Measurements from ENCODE around the gene PNPLA7. TPM values are rescaled to one million over a fixed set of nuclear protein-coding genes. Genes with fewer than 3 reads are reported as not detected.

Gene PNPLA7
- total and polyA plus RNA-seq, 2 of the 4 experiments (the other 2 are of a cell fraction): under 0.01 to 0.89 TPM

- in situ Hi-C loops (cut with MboI; ENCODE audit: low sequenced_read_pairs): no loop called here
- Histone ChIP-seq H4K91ac (ENCODE audit: insufficient read depth, low read depth, low read length) (no peak overlapping the region), H3K27ac (ENCODE audit: insufficient read depth, low read length) (no peak overlapping the region), H4K20me1 (ENCODE audit: insufficient read depth, low read length) (peaks cover 4% of the 10 kb centered on the region; the same call in 1 of the 2 replicates), H3K56ac (ENCODE audit: extremely low read depth, insufficient read depth, low read length) (no peak overlapping the region), H2AFZ (replicated peaks; ENCODE audit: low read length, poor library complexity) (no peak overlapping the region), H3K79me1 (ENCODE audit: low read depth in 1 of 2, low read length in 2 of 2) (peaks cover 31 to 42% of the 10 kb centered on the region in 2 experiments), H3K9me3 (ENCODE audit: control insufficient read depth, insufficient read depth, low read length) (no peaks in the 10 kb centered on the region), H3K14ac (replicated peaks; ENCODE audit: low read depth, low read length) (no peak overlapping the region), H2BK15ac (ENCODE audit: low read depth, low read length) (no peak overlapping the region), H2AK9ac (replicated peaks; ENCODE audit: low read depth, low read length, poor library complexity) (no peak overlapping the region), H3K9me1 (ENCODE audit: insufficient read depth, low read length) (peaks cover 7% of the 10 kb centered on the region), H3K27me3 (ENCODE audit: control insufficient read depth, insufficient read depth, low read length) (no peaks in the 10 kb centered on the region), H2BK120ac (ENCODE audit: low read depth, low read length) (no peak overlapping the region), H3K9ac (ENCODE audit: low read depth, low read length) (no peak overlapping the region), H2AK5ac (ENCODE audit: low read depth, low read length) (no peak overlapping the region), H3K23ac (ENCODE audit: low read depth, low read length) (no peak overlapping the region), H3K4me1 (ENCODE audit: control insufficient read depth, insufficient read depth, low read length) (no peaks in the 10 kb centered on the region), H4K5ac (ENCODE audit: low read depth, low read length) (no peak overlapping the region), H3K4me2 (ENCODE audit: low read depth, low read length) (no peak overlapping the region), H2BK5ac (ENCODE audit: low read depth, low read length, poor library complexity, severe bottlenecking) (peak overlapping the region; percentile 54), H3K4me3 (ENCODE audit: insufficient read depth, low read depth, low read length) (no peak overlapping the region), H3K36me3 (ENCODE audit: control insufficient read depth, insufficient read depth, low read length) (peaks cover 33% of the 10 kb centered on the region), H4K8ac (ENCODE audit: low read depth in 2 of 2, low read length in 2 of 2) (no peak overlapping the region), H3K18ac (ENCODE audit: low read depth, low read length) (no peak overlapping the region), H2BK20ac (ENCODE audit: low read depth, low read length) (no peak overlapping the region), H3K4ac (ENCODE audit: low read depth, low read length) (no peak overlapping the region)
- ATAC-seq (ENCODE audit: low read depth) (no peak), DNase-seq (no peak)
- CTCF ChIA-PET: no interaction called here
- dilution Hi-C loops (cut with HindIII; ENCODE audit: low sequenced_read_pairs, unreplicated experiment): no loop called here
- no TSS peak for BruUV-seq (replicated peaks)
- no peak for TF ChIP-seq USF2 (IDR thresholded peaks at IDR 0.05; ENCODE audit: low read depth, low read length)
- no peak for TF ChIP-seq FOS (IDR thresholded peaks at IDR 0.05; ENCODE audit: low read depth, low read length)
- TF ChIP-seq POLR2A (IDR thresholded peaks at IDR 0.05; ENCODE audit: low read depth, low read length): no peak
- no peak for TF ChIP-seq MXI1 (IDR thresholded peaks at IDR 0.05; ENCODE audit: borderline replicate concordance, low read depth, low read length)
- no peak for TF ChIP-seq RCOR1 (IDR thresholded peaks at IDR 0.05; ENCODE audit: insufficient replicate concordance, low read length)
- TF ChIP-seq ELK1 (IDR thresholded peaks at IDR 0.05; ENCODE audit: borderline replicate concordance, low read depth, low read length): no peak
- no peak for TF ChIP-seq SMC3 (IDR thresholded peaks at IDR 0.05; ENCODE audit: low read depth, low read length)
- no peak for TF ChIP-seq CTCF (conservative IDR thresholded peaks at IDR 0.05; ENCODE audit: low read depth, low read length)
- TF ChIP-seq CHD1 (IDR thresholded peaks at IDR 0.05; ENCODE audit: low read depth, low read length): no peak
- TF ChIP-seq CEBPB (IDR thresholded peaks at IDR 0.05; ENCODE audit: low read depth, low read length): no peak
- no peak for TF ChIP-seq NFE2L2 (IDR thresholded peaks at IDR 0.05; ENCODE audit: low read depth, low read length)
- TF ChIP-seq MAFK (IDR thresholded peaks at IDR 0.05; ENCODE audit: low read depth, low read length): no peak
- TF ChIP-seq RAD21 (IDR thresholded peaks at IDR 0.05; ENCODE audit: low read length): no peak
- TF ChIP-seq BHLHE40 (IDR thresholded peaks at IDR 0.05; ENCODE audit: low read depth, low read length): no peak
- no peak for TF ChIP-seq RFX5 (IDR thresholded peaks at IDR 0.05; ENCODE audit: low read depth, low read length)
- TF ChIP-seq MAZ (IDR thresholded peaks at IDR 0.05; ENCODE audit: borderline replicate concordance, low read depth, low read length): no peak
- intact Hi-C loops (cut with micrococcal nuclease): no loop called here
- 89 to 100% methylated on average over 2 to 4 of the region's 5 CpGs for WGBS, 2 experiments (ENCODE audit: extremely low coverage in 2 of 2, insufficient read length in 1 of 2)
- POLR2A ChIA-PET (ENCODE audit: unreplicated experiment): no interaction called here
Measured at GRCh38 chr9:137569609-137570203, 19.5 kb upstream of the PNPLA7 start.

Measured in IMR-90 (cell line).